Mesothelial cell of epicardium (in vitro differentiated cells): ENCODE measurements around the gene RHOJ. TPM values are rescaled to one million over a fixed set of nuclear protein-coding genes. Genes with fewer than 3 reads are reported as not detected.
A peak's percentile ranks its signal among the peaks of the same experiment; 100 is the strongest.
"Not testable (repeated sequence)": the region's sequence is repeated elsewhere in the genome, so short reads cannot be mapped to it uniquely, and the experiment has no call there.

ENCODE experiments used
- DNase-seq, 2 experiments: peaks; one replicate each; pipeline ENCODE4 v3.0.0; 2021; ENCODE audit warnings: low spot score in 2 of 2; ENCODE audit not compliant: unreplicated experiment in 2 of 2
- H3K27ac Mint-ChIP-seq: 2 replicates; pipeline ENCODE4 v1.8.0; 2021; ENCODE audit warnings: mixed read lengths
- H3K27me3 Mint-ChIP-seq: 2 replicates; pipeline ENCODE4 v1.8.0; 2021; ENCODE audit warnings: low read depth, mixed read lengths
- H3K36me3 Mint-ChIP-seq: 2 replicates; pipeline ENCODE4 v1.8.0; 2021; ENCODE audit warnings: mixed read lengths
- H3K4me1 Mint-ChIP-seq: 2 replicates; pipeline ENCODE4 v1.8.0; 2021; ENCODE audit warnings: mixed read lengths
- H3K4me3 Mint-ChIP-seq: 2 replicates; pipeline ENCODE4 v1.8.0; 2021; ENCODE audit warnings: mild to moderate bottlenecking, moderate library complexity, mixed read lengths
- H3K9me3 Mint-ChIP-seq: 2 replicates; pipeline ENCODE4 v1.8.0; 2021; ENCODE audit warnings: mixed read lengths
- total RNA-seq: library from RNA; stranded (reverse); gene quantifications from 3 replicates; pipeline ENCODE4 v1.2.1, GENCODE V29; 2021
- TF ChIP-seq, protein P1 (sequence below): fragments of 200-600 bp; sonication (generic); IDR thresholded peaks from one replicate; pipeline ENCODE4 v1.5.0; 2021; ENCODE audit warnings: antibody characterized with exemption; ENCODE audit not compliant: unreplicated experiment

The RHOJ gene
- total RNA-seq, 1 donor from 2014 or later = 15.2 TPM

GRCh38 chr14:63299351-63300110, 95.3 kb downstream of the RHOJ start:
- DNase-seq = no peak
- Mint-ChIP-seq H3K27ac (no peak overlapping the region), H3K36me3 (no peaks in the 10 kb centered on the region)

GRCh38 chr14:63300854-63301253, 96.6 kb downstream of the RHOJ start:
- no peak overlapping the region for H3K27ac Mint-ChIP-seq
- no peaks in the 10 kb centered on the region for H3K27me3 Mint-ChIP-seq
- TF ChIP-seq, protein P1, sequence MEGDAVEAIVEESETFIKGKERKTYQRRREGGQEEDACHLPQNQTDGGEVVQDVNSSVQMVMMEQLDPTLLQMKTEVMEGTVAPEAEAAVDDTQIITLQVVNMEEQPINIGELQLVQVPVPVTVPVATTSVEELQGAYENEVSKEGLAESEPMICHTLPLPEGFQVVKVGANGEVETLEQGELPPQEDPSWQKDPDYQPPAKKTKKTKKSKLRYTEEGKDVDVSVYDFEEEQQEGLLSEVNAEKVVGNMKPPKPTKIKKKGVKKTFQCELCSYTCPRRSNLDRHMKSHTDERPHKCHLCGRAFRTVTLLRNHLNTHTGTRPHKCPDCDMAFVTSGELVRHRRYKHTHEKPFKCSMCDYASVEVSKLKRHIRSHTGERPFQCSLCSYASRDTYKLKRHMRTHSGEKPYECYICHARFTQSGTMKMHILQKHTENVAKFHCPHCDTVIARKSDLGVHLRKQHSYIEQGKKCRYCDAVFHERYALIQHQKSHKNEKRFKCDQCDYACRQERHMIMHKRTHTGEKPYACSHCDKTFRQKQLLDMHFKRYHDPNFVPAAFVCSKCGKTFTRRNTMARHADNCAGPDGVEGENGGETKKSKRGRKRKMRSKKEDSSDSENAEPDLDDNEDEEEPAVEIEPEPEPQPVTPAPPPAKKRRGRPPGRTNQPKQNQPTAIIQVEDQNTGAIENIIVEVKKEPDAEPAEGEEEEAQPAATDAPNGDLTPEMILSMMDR = no peak

More at GRCh38 chr14:63299351-63300110, 95.3 kb downstream of the RHOJ start:
- Mint-ChIP-seq H3K4me1 (no peaks in the 10 kb centered on the region), H3K9me3 (peaks cover 5% of the 10 kb centered on the region), H3K27me3 (no peaks in the 10 kb centered on the region), H3K4me3 (no peak overlapping the region)
- TF ChIP-seq, protein P1 = no peak

DNA sequence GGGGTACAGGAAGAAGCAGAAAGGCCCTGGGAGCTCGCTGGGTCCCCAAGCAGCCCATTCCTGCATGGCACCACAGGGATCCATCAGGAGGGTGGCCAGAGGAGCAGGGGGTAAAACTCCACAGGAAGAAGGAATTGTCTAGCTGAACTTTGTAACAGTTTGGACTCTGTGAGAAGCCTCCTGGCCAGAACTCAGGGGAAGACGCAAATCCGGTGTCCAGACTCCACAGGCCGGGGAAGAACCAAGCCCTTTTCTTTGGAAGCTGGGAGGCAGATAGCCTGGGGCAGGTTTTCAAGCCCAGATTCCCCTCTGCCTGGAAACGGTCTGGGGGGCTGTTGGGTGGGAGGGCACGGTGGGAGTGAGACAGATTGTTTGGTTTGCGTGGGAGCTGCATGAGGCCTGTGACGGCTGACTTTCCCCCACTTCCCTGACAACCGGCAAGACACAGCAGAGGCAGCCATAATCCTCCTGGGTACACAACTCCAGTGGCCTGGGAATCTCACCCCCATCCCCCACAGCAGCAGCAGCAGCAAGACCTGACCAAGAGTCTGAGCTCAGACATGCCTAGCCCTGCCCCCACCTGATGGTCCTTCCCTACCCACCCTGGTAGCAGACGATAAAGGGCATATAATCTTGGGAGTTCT, 97.8 kb downstream of the RHOJ start:
- no peak overlapping the region for H3K4me3 Mint-ChIP-seq
- TF ChIP-seq, protein P1 = no peak
- no peaks in the 10 kb centered on the region for H3K36me3 Mint-ChIP-seq
- DNase-seq = no peak
- H3K9me3 Mint-ChIP-seq = peaks cover 5% of the 10 kb centered on the region
- H3K27me3 Mint-ChIP-seq = no peaks in the 10 kb centered on the region
- no peaks in the 10 kb centered on the region for H3K4me1 Mint-ChIP-seq
- H3K27ac Mint-ChIP-seq = no peak overlapping the region

More at GRCh38 chr14:63300854-63301253, 96.6 kb downstream of the RHOJ start:
- no peak for DNase-seq
- H3K4me1 Mint-ChIP-seq = no peaks in the 10 kb centered on the region
- no peaks in the 10 kb centered on the region for H3K36me3 Mint-ChIP-seq
- no peak overlapping the region for H3K4me3 Mint-ChIP-seq
- peaks cover 5% of the 10 kb centered on the region for H3K9me3 Mint-ChIP-seq

DNA sequence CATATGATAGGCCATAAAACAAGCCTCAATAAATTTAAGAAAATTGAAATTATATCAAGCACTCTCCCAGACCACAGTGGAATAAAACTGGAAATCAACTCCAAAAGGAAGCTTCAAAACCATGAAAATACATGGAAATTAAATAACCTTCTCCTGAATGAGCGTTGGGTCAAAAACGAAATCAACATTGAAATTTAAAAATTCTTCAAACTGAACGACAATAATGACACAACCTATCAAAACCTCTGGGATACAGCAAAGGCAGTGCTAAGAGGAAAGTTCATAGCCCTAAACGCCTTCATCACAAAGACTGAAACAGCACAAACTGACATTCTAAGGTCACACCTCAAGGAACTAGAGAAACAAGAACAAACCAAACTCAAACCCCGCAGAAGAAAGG, 100.2 kb downstream of the RHOJ start:
- not testable (repeated sequence) for H3K36me3 Mint-ChIP-seq, DNase-seq, H3K27me3 Mint-ChIP-seq, H3K4me3 Mint-ChIP-seq, H3K27ac Mint-ChIP-seq, H3K4me1 Mint-ChIP-seq, H3K9me3 Mint-ChIP-seq

DNA sequence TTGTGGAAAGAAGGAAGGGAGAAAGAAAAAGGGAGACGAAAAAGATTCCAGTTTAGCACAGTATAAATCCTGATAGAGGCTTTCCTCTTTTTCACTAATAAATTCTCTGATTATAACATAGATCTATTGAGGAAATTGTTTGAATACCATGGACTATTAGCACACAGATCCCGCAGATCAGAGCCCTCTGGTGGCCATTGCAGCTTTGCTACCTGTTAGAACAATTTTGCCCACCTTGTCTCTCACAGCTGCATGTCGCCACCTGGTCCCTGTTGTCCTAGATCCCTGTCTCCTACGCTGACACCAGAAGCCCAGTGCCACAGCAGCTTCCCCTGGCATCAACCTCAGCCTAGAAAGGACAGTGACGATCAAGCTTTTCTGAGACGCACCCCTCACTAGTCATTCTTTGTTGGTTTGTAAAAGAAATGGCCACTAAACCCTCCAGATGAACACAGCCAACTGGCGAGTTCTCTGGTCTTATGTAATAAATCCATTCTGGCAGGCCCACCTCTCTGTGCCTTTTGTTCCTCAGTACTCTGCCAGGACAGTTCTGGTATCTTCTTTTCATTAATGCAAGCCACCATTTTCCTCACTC, 104.6 kb downstream of the RHOJ start:
- H3K9me3 Mint-ChIP-seq = no peaks in the 10 kb centered on the region
- TF ChIP-seq, protein P1 = peak; percentile 52
- no peaks in the 10 kb centered on the region for H3K36me3 Mint-ChIP-seq
- H3K27ac Mint-ChIP-seq = no peak overlapping the region
- peaks cover 2% of the 10 kb centered on the region for H3K27me3 Mint-ChIP-seq
- no peak overlapping the region for H3K4me3 Mint-ChIP-seq
- H3K4me1 Mint-ChIP-seq = no peaks in the 10 kb centered on the region
- no peak for DNase-seq

DNA sequence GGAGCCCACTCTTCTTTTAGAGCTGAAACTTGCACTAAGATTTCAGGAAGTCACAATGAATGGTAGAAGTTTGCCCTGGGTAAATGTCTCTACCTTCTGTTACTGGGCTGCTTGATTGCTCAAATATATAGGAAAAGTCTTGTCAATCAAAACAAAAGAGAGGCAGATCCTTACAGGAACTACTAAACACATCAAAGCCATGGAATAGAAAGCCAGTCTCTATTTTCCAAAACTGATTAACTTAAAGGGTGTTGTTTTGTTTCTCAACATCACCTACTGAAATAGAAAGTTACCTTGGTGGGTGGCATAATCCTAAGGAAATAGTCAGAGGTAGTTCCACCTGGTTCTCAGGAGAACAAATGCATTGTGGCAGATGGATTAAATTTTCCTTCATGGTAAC, 114.6 kb downstream of the RHOJ start, which contains the start of gene GPHB5:
TSS of gene GPHB5 (minus strand) at position 101 of the 400 bp plus-strand sequence. CDS start 1,086 bp downstream, outside the sequence.
- peaks cover 4% of the 10 kb centered on the region for H3K27me3 Mint-ChIP-seq

More for the DNA sequence above, 114.6 kb downstream of the RHOJ start, which contains the start of gene GPHB5:
- Mint-ChIP-seq H3K9me3 (no peaks in the 10 kb centered on the region), H3K4me3 (no peak within 1 kb of the TSS), H3K4me1 (no peaks in the 10 kb centered on the region), H3K36me3 (no peaks in the 10 kb centered on the region), H3K27ac (no peak within 1 kb of the TSS)
- TF ChIP-seq, protein P1 = no peak
- DNase-seq = no peak
